Measurements from ENCODE around the gene PODN.

The PODN gene

DNA sequence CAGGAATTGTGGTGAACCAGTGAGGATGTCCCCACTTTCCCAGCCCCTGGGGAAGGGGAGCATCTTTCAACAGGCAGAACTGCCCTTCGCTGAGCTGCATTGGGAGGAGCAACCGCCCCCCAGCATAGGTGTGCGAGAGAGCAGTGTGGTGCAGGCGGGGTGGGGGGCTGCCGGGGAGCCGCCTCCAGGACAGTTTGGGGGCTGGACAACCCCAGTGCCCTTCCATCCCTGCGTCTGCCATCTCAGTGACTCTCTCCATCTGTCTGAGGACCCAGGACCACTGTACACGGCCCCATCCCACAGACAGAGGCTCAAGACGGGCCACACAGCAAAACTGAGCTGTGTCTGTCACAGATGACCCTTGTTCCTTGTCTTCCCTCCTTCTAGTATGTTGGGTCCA lies 14.2 kb downstream of the PODN start:
- H3K36me3 ChIP-seq (replicated peaks): no peaks in the 10 kb centered on the region
- H3K27me3 ChIP-seq (replicated peaks): no peaks in the 10 kb centered on the region
- DNase-seq: no peak
- no peak overlapping the region for H3K4me3 ChIP-seq (ENCODE audit: low read depth, low read length)
- no peak overlapping the region for H3K27ac ChIP-seq
- in situ Hi-C loops (cut with HindIII; ENCODE audit: low pct_ligation_motif_present, low sequenced_read_pairs): no loop called here
- TF ChIP-seq, protein P1, sequence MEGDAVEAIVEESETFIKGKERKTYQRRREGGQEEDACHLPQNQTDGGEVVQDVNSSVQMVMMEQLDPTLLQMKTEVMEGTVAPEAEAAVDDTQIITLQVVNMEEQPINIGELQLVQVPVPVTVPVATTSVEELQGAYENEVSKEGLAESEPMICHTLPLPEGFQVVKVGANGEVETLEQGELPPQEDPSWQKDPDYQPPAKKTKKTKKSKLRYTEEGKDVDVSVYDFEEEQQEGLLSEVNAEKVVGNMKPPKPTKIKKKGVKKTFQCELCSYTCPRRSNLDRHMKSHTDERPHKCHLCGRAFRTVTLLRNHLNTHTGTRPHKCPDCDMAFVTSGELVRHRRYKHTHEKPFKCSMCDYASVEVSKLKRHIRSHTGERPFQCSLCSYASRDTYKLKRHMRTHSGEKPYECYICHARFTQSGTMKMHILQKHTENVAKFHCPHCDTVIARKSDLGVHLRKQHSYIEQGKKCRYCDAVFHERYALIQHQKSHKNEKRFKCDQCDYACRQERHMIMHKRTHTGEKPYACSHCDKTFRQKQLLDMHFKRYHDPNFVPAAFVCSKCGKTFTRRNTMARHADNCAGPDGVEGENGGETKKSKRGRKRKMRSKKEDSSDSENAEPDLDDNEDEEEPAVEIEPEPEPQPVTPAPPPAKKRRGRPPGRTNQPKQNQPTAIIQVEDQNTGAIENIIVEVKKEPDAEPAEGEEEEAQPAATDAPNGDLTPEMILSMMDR (IDR thresholded peaks at IDR 0.05; ENCODE audit: low read depth, low read length, missing control alignments): no peak

DNA sequence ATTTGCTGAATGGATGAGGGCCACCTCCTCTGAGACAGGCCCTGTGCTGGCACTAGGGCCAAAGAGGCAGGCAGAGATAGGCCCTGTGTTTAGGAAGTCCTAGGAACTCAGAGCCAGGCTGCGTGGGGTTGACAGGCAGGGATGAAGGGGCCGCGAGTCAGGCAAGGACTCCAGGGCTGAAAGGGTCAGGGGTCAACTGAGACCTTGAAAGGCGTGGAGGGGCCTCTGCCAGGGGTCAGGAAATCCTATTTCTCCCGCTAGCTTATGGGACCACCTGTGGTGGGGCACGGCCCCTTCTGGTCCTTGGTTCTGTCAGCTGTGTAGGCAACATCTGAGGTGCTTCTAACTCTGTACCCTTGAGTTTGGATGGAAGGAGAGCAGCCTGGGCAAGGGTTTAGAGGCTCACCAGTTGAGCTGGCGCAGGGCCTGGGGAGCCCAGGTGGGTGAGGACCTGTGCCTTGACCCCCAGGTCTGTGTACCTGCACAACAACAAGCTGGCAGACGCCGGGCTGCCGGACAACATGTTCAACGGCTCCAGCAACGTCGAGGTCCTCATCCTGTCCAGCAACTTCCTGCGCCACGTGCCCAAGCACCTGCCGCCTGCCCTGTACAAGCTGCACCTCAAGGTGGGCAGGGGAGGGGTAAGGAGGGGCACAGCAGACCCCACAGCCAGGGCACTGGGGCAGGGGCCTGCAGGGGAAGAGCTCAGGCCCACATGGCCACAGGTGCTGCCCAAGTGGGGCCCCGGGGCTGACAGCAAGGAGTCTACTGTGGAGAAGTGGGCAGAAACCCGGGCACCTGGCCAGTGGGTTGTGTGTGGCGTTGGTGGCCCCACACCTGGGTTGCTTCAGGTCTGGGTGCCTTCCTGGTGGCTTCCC lies 14.9 kb downstream of the PODN start:
- in situ Hi-C loops (cut with HindIII; ENCODE audit: low pct_ligation_motif_present, low sequenced_read_pairs): no loop called here
- DNase-seq: no peak
- Histone ChIP-seq H3K27me3 (replicated peaks) (no peaks in the 10 kb centered on the region), H3K36me3 (replicated peaks) (no peaks in the 10 kb centered on the region), H3K4me3 (ENCODE audit: low read depth, low read length) (no peak overlapping the region), H3K27ac (no peak overlapping the region)
- TF ChIP-seq, protein P1 (IDR thresholded peaks at IDR 0.05; ENCODE audit: low read depth, low read length, missing control alignments): no peak

DNA sequence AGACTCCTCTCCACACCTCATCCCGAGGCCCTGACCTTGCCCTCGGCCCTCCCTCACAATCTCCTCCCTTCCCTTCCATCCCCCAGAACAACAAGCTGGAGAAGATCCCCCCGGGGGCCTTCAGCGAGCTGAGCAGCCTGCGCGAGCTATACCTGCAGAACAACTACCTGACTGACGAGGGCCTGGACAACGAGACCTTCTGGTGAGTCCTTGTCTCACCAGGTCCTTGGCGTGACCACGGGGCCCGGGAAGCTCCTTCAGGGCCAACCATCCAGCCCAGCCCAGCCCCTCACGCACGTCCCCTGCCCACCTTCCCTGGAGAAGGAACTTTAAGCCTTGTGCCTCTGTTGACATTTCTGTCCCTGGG lies 15.6 kb downstream of the PODN start:
- Histone ChIP-seq H3K27ac (no peak overlapping the region), H3K4me3 (ENCODE audit: low read depth, low read length) (no peak overlapping the region), H3K36me3 (replicated peaks) (no peaks in the 10 kb centered on the region), H3K27me3 (replicated peaks) (no peaks in the 10 kb centered on the region)
- no peak for DNase-seq
- TF ChIP-seq, protein P1 (IDR thresholded peaks at IDR 0.05; ENCODE audit: low read depth, low read length, missing control alignments): no peak
- in situ Hi-C loops (cut with HindIII; ENCODE audit: low pct_ligation_motif_present, low sequenced_read_pairs): no loop called here

DNA sequence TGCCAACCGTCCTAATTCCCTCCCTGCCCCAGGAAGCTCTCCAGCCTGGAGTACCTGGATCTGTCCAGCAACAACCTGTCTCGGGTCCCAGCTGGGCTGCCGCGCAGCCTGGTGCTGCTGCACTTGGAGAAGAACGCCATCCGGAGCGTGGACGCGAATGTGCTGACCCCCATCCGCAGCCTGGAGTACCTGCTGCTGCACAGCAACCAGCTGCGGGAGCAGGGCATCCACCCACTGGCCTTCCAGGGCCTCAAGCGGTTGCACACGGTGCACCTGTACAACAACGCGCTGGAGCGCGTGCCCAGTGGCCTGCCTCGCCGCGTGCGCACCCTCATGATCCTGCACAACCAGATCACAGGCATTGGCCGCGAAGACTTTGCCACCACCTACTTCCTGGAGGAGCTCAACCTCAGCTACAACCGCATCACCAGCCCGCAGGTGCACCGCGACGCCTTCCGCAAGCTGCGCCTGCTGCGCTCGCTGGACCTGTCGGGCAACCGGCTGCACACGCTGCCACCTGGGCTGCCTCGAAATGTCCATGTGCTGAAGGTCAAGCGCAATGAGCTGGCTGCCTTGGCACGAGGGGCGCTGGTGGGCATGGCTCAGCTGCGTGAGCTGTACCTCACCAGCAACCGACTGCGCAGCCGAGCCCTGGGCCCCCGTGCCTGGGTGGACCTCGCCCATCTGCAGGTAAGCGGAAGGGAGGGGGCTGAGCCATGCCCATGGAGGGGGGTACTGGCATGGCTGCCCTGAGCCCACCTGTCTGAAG lies 16.5 kb downstream of the PODN start:
- in situ Hi-C loops (cut with HindIII; ENCODE audit: low pct_ligation_motif_present, low sequenced_read_pairs): no loop called here
- no peaks in the 10 kb centered on the region for H3K36me3 ChIP-seq (replicated peaks)
- no peak for DNase-seq
- TF ChIP-seq, protein P1 (IDR thresholded peaks at IDR 0.05; ENCODE audit: low read depth, low read length, missing control alignments): no peak
- no peaks in the 10 kb centered on the region for H3K27me3 ChIP-seq (replicated peaks)
- no peak overlapping the region for H3K27ac ChIP-seq
- H3K4me3 ChIP-seq (ENCODE audit: low read depth, low read length): no peak overlapping the region

DNA sequence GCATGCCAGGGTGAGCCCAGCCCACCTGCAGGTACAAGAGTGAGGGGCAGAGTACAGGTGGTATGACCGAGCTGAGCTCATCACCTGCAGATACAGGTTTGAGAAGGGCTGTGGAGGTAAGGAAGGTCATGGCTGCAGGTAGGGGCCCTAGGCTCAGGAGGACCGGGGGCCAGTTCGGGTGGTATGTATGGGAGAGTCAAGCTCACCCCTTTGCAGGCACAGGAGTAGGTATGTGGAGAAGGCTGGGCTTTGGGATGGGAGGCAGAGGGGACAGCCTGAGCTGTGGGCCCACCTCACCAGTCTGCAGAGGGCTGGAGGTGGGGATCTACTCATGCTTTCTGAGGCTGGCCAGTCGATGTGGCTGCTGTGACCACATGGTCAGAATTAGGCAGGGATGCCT lies 17.2 kb downstream of the PODN start:
- Histone ChIP-seq H3K27me3 (replicated peaks) (no peaks in the 10 kb centered on the region), H3K36me3 (replicated peaks) (no peaks in the 10 kb centered on the region), H3K27ac (no peak overlapping the region), H3K4me3 (ENCODE audit: low read depth, low read length) (no peak overlapping the region)
- in situ Hi-C loops (cut with HindIII; ENCODE audit: low pct_ligation_motif_present, low sequenced_read_pairs): no loop called here
- DNase-seq: no peak
- TF ChIP-seq, protein P1 (IDR thresholded peaks at IDR 0.05; ENCODE audit: low read depth, low read length, missing control alignments): no peak
